Lower leg skin (tissue), 3 donors: Measurements from ENCODE around the gene PPP2R5C.

Experiments used
- POLR2A ChIP-seq, 2 donors: fragments of 450-650 bp; IDR thresholded peaks; one replicate each; pipeline ENCODE4 v1.6.1; 2016 to 2017; ENCODE audit warnings: antibody characterized with exemption in 2 of 2, mild to moderate bottlenecking in 1 of 2, moderate library complexity in 1 of 2
- TF ChIP-seq, protein P1 (sequence below), 3 donors: fragments of 450-650 bp; IDR thresholded peaks; one replicate each; pipeline ENCODE4 v1.5.1; 2016; ENCODE audit warnings: antibody characterized with exemption in 3 of 3, mild to moderate bottlenecking in 3 of 3, moderate library complexity in 2 of 3

DNA sequence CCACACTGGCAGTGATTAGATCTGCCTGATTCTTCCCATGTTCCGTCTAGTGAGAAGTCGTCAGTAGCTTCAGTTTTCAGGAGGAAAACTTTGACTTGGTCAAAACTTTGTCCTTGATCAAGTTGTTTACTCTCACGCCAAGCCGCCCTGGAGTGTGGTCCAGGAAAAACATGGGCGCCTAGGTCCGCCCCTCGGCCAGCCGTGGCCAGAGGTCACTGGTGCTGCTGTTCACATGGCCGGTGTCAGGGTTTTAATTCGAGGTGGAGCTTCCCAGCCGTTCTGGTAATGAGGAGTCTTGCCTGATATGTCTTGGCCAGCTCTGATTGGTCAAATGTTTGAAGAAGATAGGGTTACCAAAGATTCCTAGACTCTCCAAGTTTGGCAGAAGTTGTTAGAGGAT is 71.5 kb downstream of the PPP2R5C start:
- no peak for TF ChIP-seq POLR2A (IDR thresholded peaks at IDR 0.05)
- TF ChIP-seq, protein P1, sequence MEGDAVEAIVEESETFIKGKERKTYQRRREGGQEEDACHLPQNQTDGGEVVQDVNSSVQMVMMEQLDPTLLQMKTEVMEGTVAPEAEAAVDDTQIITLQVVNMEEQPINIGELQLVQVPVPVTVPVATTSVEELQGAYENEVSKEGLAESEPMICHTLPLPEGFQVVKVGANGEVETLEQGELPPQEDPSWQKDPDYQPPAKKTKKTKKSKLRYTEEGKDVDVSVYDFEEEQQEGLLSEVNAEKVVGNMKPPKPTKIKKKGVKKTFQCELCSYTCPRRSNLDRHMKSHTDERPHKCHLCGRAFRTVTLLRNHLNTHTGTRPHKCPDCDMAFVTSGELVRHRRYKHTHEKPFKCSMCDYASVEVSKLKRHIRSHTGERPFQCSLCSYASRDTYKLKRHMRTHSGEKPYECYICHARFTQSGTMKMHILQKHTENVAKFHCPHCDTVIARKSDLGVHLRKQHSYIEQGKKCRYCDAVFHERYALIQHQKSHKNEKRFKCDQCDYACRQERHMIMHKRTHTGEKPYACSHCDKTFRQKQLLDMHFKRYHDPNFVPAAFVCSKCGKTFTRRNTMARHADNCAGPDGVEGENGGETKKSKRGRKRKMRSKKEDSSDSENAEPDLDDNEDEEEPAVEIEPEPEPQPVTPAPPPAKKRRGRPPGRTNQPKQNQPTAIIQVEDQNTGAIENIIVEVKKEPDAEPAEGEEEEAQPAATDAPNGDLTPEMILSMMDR (IDR thresholded peaks at IDR 0.05), result no peak
